ENCODE measurements around the gene SND1.

Gene SND1

GRCh38 chr7:127949769-127950222 is 297.8 kb downstream of the SND1 start:
- DNase-seq (ENCODE audit: low read depth) = peak; percentile 16
- H3K4me3 ChIP-seq (replicated peaks; ENCODE audit: low read depth, low read length) = no peak overlapping the region
- TF ChIP-seq CTCF (IDR thresholded peaks at IDR 0.05; ENCODE audit: low read length, missing control alignments) = no peak

- no peak for TF ChIP-seq CTCF (IDR thresholded peaks at IDR 0.05; ENCODE audit: low read length, missing control alignments)
- no peak overlapping the region for H3K4me3 ChIP-seq (replicated peaks; ENCODE audit: low read depth, low read length)
- no peak for DNase-seq (ENCODE audit: low read depth)
Observed at GRCh38 chr7:127950233-127950935, 298.4 kb downstream of the SND1 start.

- no peak for TF ChIP-seq CTCF (IDR thresholded peaks at IDR 0.05; ENCODE audit: low read length, missing control alignments)
- H3K4me3 ChIP-seq (replicated peaks; ENCODE audit: low read depth, low read length) = no peak overlapping the region
- DNase-seq (ENCODE audit: low read depth) = no peak
Observed at GRCh38 chr7:127953423-127954356, 301.7 kb downstream of the SND1 start.

GRCh38 chr7:127954357-127954748 is 302.4 kb downstream of the SND1 start:
- no peak for TF ChIP-seq CTCF (IDR thresholded peaks at IDR 0.05; ENCODE audit: low read length, missing control alignments)
- H3K4me3 ChIP-seq (replicated peaks; ENCODE audit: low read depth, low read length) = no peak overlapping the region
- no peak for DNase-seq (ENCODE audit: low read depth)

GRCh38 chr7:127955051-127955531 is 303.1 kb downstream of the SND1 start:
- TF ChIP-seq CTCF (IDR thresholded peaks at IDR 0.05; ENCODE audit: low read length, missing control alignments) = no peak
- no peak overlapping the region for H3K4me3 ChIP-seq (replicated peaks; ENCODE audit: low read depth, low read length)
- no peak for DNase-seq (ENCODE audit: low read depth)

- DNase-seq (ENCODE audit: low read depth) = no peak
- no peak overlapping the region for H3K4me3 ChIP-seq (replicated peaks; ENCODE audit: low read depth, low read length)
- no peak for TF ChIP-seq CTCF (IDR thresholded peaks at IDR 0.05; ENCODE audit: low read length, missing control alignments)
Observed at GRCh38 chr7:127957886-127958285, 305.9 kb downstream of the SND1 start.
